NCI-H2029 (cell line): Measurements from ENCODE around the gene JAKMIP1.
A peak's percentile ranks its signal among the peaks of the same experiment; 100 is the strongest.

Experiments
- DNase-seq: peaks from one replicate; lab custom pipeline; 2025; lab: John Stamatoyannopoulos, UW

The JAKMIP1 gene

GRCh38 chr4:6119507-6120020 is 80.8 kb downstream of the JAKMIP1 start:
- no peak for DNase-seq

- DNase-seq = no peak
Measured at GRCh38 chr4:6118201-6118600, 82.1 kb downstream of the JAKMIP1 start.

- DNase-seq = peak; percentile 60
Measured at GRCh38 chr4:6116696-6117285, 83.6 kb downstream of the JAKMIP1 start.

- no peak for DNase-seq
Measured at GRCh38 chr4:6115746-6116586, 84.4 kb downstream of the JAKMIP1 start.

GRCh38 chr4:6115342-6115741 is 85.0 kb downstream of the JAKMIP1 start:
- no peak for DNase-seq

GRCh38 chr4:6114601-6115000 is 85.7 kb downstream of the JAKMIP1 start:
- no peak for DNase-seq

- no peak for DNase-seq
Measured at GRCh38 chr4:6114181-6114580, 86.2 kb downstream of the JAKMIP1 start.

GRCh38 chr4:6113641-6114040 is 86.7 kb downstream of the JAKMIP1 start:
- DNase-seq = no peak

GRCh38 chr4:6112606-6113290 is 87.6 kb downstream of the JAKMIP1 start:
- DNase-seq = no peak

- DNase-seq = no peak
Measured at GRCh38 chr4:6111354-6111960, 88.9 kb downstream of the JAKMIP1 start.

- no peak for DNase-seq
Measured at GRCh38 chr4:6110681-6111353, 89.5 kb downstream of the JAKMIP1 start.

GRCh38 chr4:6109842-6110560 is 90.3 kb downstream of the JAKMIP1 start:
- peak; percentile 73 for DNase-seq

GRCh38 chr4:6107886-6108285 is 92.5 kb downstream of the JAKMIP1 start:
- DNase-seq = no peak

- DNase-seq = no peak
Measured at GRCh38 chr4:6107114-6107791, 93.1 kb downstream of the JAKMIP1 start.

GRCh38 chr4:6106156-6106555 is 94.2 kb downstream of the JAKMIP1 start:
- DNase-seq = no peak

- no peak for DNase-seq
Measured at GRCh38 chr4:6105311-6105911, 94.9 kb downstream of the JAKMIP1 start.

- DNase-seq = no peak
Measured at GRCh38 chr4:6104541-6105130, 95.7 kb downstream of the JAKMIP1 start.

- DNase-seq = no peak
Measured at GRCh38 chr4:6097581-6097980, 102.8 kb downstream of the JAKMIP1 start.

- DNase-seq = no peak
Measured at GRCh38 chr4:6095897-6096296, 104.5 kb downstream of the JAKMIP1 start.
